NCI-H82 (cell line): Measurements from ENCODE around the gene SNCB.

Source experiments
- DNase-seq: peaks from one replicate; lab custom pipeline; 2025; lab: John Stamatoyannopoulos, UW

The SNCB gene

DNA sequence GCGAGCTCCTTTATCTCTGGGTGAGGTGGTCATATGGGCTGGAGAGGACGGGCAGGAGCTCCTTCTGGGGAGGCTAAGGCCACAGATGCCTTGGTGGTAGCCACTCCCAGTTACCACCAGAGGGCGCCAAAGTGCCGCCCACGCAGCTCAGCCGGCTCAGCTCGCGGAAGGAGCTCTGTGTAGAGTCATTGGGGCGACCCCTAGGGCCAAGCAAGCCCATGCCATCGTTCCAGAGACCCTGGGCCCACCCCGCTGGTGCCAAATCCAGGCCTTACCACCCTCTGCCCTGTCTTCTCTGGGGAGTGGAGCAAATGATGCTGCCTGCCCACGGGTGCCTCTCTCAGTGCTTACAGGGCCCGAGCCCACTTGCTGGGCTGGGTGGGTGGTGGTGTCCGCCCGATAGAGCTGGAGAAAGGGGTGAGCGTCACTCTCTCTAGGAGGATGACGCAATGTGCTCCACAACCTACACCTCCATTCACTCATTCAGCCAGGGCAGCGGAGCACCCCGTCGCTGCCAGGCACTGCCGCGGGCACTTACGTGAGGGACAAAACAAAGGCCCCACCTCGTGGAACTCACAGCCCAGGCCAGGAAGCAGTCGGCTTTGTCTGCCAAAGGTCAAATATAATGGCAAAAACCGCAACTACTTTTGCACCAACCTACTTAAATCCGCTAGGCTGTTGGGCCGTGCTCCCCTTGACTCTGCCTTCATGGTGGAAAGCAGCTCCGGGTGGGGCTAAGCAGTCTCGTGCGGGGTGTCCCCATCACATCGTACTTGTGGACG is 30.7 kb upstream of the SNCB start:
- DNase-seq: peak; percentile 87

DNA sequence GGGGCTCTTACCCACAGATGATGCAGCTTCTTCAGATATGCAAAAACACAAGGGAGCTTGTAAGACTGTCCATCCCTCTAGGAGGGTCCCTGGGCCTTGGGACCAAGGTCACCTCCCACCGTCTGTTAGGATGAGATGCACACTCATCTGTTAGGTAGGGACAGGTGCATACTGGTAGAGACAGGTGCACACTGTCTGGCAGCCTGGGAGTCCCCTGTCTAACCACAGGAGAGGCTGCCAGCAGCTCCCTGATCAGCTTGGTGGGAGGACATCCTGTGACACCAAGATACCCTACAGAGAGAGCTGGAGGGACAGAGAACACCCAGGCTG is 30.2 kb upstream of the SNCB start:
- DNase-seq: no peak

DNA sequence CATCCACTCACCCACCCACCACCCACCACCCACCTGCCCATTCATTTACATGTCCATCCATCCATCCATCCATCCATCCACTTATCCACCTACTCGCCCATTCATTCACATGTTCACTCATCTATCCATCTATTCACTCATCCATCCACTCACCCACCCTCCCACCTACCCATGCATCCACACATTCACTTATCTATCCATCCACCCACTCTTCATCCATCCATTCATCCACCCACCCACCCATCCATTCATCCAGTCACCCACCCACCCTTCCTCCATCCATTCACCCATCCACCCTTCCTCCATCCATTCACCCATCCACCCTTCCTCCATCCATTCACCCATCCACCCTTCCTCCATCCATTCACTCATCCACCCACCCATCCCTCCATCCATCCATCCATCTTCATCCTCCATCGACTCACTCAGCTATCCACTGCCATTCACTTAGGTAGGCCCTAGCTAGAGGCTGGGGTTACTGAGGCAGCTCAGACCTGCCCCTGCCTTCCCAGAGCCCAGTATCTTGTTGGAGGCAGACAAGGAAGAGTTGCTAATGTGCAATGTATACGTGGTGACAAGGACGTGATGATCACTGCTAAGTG is 29.6 kb upstream of the SNCB start:
- no peak for DNase-seq

DNA sequence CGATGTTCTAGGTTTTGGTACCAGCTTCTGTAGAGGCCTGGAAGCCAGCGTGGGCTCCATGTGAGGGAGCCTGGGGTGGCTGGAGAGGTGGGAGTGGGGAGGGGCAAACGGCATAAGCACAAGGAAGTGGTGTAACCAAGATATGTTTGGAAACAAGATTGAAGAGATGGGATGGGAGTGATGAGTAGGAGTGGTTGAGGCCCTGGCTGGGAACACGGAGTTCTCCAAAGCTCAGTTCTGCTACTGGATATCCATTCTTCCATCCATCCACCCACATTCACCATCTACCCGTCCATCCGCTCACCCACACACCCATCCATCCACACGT is 29.1 kb upstream of the SNCB start:
- no peak for DNase-seq

DNA sequence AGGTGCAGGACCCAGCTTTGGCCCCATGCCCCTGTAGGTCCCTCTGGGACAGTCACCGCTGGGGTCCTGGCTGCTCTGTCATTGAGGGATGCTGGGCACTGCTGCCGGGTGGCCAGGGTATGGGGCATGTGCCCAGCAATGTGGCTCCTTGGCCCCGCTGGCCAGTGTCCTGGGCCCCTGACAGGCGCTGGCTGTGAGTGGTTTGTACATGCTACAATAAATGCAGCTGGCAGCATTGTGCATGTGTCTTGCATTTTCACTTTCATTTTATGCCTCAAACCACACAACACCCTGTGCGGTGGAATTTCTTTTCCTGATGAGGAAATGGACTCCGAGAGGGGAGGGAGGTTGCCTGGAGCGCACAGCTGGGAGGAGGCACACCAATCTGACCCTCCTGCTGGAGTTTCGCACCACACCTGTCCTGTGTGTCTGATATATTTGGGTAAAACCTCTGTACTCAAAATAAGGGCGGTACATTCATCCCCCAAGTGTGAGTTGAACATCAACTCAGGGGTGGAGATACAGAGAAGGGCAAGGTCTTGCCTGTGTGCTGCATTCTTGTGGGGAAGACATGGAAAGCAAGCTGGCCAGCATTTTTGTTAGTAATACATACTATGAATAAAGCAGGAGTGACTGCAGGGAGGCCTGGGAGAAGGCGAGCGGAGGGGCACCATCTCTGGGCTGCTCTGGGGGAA is 28.6 kb upstream of the SNCB start:
- no peak for DNase-seq

DNA sequence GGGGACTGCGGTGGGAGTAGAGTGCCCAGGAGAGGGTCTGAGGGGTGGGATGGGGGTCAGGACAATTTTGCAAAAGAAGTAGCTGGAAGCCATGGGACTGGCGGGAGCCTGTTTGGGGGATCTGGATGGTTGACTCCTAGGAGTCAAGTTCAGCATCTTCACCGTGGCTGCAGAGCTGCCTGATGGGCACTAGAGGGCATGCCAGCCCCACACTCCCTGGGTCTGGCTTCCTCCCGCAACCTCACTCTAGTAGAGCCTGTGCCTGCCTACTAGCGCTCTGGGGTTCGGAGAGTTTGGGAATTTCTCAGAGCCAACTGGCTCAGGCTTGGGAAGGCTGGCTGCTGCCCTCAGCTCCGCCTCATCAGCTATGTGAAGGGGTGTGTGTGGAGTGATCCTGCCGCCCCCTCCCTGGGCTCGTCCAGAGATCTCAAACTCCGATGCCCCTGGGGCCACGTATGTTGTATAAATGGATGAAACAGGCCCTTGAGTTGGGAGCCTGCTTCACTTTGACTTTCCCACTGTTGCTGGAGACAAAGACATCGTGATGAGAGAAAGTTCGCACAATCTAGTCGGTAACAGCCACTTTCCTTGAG is 27.8 kb upstream of the SNCB start:
- DNase-seq: peak; percentile 82

DNA sequence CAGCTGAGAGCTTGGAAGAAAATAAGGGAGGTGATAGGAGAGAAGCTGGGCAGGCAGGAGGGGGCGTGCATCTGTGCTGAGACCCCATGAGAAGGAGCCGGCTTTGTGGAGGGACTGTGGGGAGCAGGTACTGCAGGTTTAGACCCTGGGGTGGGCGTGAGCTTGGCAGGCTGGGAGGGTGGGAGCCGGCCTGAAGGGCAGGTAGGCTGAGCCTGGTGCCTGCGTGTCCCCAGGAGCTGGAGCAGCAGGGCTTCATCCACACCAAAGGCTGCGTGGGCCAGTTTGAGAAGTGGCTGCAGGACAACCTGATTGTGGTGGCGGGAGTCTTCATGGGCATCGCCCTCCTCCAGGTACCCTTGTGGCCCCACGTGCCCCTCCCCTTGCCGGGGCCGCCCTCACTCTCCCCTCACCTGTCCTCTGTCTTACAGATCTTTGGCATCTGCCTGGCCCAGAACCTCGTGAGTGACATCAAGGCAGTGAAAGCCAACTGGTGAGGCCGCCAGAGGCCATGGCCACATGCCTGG is 26.2 kb upstream of the SNCB start:
- no peak for DNase-seq

DNA sequence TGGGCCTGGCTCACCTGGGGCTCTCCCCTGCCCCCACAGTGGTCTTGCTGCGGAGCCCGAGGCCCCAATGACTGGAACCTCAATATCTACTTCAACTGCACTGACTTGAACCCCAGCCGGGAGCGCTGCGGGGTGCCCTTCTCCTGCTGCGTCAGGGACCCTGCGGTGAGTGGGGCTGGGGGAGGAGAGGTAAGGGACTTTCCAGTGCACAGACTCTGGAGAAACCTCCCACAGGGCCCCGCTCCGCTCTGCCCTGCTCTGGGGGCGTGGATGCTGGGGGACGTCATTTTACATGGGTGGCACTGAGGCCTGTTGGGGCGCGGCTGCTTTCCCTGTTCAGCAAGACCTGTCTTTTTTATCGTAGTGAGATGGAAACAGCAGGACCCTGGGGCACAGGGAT is 24.5 kb upstream of the SNCB start:
- DNase-seq: no peak

DNA sequence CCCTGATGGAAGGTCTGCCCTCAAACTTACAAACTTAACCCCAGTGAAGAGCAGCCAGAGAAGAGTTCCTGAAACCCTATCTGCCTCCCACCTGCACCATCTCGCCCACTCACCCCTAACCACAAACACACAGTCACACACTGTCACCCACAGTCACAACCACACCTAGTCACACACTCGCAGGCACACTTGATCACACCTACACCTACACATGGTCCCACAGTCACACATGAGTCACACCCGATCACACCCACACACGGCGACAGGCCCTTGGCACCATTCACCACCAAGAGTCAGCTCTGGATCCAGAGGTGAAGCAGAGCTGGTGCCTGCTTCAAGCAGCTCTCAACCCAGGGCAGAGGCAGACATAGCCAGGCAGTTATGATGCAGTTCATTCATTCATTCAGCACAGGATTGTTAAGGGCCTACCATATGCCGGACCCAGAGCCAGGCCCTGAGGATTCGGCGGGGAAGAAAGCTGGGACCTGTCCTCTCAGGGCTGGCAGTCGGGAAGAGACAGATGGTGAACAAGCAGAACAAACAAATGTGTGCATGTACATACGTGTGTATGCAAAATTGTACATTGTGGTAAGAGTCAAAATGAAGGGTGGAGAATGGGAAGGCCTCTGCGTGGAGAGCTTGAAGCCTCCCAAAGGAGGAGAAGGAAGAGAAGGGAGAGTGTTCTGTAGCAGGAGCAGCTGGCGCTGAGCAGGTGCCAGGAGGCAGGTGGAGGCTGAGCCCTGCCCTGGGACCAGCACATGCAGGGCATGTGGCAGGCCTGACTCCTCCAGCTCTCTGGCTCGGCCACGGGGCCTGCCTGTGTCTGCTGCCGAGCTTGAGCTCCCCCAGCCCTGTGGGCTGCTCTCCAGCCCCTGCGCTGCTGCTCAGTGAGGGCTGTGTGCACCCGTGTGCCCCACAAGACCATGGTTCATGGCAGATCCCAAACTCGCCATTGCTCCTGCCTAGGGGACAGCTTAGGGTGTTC is 23.4 kb upstream of the SNCB start:
- DNase-seq: no peak

DNA sequence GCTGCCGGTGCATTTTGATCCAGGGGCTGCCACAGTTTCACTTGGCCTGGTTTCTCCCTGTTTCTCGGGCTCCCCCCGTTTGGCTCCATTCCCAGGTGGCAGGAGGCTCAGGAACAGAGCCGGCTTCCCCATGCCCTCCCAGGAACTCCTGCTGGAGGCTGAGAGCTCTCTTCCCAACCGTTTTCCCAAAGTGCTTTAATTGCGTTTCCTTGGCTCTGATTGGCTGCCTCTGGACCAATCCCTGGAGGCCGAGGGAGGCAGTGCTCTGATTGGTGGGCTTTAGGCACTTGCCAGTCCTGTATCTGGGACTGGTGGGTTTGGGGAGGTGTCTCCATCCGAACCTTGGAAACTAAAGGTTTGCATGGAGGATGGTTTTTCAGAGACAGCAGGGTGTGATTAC is 21.8 kb upstream of the SNCB start:
- DNase-seq: peak; percentile 66

DNA sequence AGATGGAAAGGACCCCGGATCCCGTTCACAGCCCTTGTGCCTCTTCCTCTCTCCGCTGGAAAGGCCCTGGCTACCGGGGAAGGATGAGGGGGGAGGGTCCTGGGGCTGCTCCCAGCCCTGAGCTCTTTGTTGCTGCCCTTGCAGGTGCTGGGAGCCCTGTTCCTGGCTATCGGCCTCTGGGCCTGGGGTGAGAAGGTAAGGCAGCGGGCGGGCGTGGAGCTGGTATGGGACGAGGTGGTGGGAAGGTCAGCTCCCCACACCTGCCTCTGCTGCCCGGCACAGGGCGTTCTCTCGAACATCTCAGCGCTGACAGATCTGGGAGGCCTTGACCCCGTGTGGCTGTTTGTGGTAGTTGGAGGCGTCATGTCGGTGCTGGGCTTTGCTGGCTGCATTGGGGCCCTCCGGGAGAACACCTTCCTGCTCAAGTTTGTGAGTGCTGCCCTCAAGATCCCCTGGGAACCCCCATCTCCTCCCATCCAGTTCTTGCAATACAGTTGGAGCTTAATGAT is 21.2 kb upstream of the SNCB start:
- no peak for DNase-seq

DNA sequence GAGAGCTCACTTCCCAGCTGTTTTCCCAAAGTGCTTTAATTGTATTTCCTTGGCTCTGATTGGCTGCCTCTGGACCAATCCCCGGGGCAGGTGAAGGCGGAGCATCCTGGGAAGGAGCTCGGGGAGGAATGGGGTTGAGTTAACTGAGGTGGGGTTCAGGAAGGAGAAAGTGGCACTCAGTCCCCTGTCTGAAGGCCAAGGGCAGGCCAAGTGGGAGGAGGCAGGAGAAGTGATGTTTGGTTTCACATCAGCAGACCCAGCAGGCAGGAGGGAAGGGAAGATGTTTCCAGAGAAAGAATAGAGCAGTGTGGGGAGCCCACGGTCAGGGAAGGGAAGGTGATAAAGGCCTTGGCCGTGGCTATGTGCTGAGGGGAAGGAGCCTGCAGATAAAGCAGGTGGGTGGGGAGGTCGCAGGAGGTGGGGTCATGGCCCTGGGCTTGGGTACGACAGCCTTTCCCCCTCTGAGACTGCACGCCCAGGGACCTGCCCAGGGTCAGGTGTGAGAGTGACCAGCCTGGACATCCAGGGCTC is 20.1 kb upstream of the SNCB start:
- peak; percentile 37 for DNase-seq

DNA sequence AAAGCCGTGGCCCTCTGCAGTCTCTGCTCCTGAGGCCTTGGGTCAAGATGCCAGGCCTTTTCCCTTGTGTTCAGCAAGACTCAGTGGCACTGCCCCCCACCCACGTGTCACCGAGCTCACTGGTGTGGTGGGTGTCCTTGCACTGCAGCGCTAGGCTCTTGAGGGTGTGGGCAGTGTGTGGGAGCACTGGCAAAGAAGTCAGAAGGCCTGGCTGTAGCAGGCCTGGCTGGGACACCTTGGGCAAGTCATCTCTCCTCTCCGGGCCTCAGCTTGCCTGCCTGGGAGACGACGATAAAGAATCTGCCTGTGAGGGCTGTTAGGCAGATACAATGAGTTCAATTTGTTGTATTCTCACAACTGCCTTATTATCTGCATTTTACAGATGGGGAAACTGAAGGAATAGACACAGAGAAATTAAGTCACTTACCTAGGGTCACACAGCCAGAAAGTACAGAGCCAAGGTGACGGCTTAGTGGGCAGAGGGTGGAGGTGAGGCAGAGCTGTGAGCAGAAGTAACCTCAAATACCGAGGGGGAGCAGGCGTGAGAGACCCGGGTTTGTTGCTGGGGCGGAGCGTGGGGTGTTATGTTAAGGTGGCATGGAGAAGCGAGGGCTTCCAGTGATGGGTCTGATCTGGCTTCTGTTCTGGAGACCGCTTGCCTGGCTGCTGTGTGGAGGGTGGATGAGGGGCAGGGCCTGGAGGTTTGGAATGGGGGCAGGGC is 18.3 kb upstream of the SNCB start:
- DNase-seq: no peak

DNA sequence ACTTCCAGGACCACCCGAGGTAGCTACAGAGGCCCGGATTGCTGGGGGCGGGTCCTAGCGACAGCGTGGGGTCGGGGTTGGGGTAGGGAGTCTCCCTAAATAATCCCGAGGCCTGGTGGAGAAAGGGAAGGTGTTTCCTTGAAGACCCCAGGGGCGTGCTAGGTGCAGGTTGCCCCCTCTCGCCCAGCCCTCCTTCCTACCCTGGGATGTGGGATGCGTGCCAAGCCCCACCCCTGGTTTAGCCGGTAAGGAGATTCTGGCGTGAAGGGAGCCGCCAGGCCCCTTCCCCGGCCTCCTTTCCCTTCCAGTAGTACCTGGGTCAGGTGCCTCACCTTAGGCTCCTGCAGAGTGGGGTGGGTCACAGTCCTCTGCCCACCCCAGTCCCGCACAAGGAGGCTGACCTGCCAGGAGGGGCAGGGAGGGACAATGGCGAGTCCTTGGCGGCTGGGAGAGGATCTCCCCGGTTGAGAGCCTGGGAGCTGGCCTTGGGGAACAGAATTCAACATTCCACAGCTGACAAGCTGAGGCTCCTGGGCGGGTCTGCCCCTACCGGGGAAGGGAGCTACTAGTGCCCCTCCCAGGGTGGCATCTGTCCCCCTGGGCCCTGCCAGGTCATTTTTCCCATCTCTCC is 17.6 kb upstream of the SNCB start:
- peak; percentile 75 for DNase-seq

DNA sequence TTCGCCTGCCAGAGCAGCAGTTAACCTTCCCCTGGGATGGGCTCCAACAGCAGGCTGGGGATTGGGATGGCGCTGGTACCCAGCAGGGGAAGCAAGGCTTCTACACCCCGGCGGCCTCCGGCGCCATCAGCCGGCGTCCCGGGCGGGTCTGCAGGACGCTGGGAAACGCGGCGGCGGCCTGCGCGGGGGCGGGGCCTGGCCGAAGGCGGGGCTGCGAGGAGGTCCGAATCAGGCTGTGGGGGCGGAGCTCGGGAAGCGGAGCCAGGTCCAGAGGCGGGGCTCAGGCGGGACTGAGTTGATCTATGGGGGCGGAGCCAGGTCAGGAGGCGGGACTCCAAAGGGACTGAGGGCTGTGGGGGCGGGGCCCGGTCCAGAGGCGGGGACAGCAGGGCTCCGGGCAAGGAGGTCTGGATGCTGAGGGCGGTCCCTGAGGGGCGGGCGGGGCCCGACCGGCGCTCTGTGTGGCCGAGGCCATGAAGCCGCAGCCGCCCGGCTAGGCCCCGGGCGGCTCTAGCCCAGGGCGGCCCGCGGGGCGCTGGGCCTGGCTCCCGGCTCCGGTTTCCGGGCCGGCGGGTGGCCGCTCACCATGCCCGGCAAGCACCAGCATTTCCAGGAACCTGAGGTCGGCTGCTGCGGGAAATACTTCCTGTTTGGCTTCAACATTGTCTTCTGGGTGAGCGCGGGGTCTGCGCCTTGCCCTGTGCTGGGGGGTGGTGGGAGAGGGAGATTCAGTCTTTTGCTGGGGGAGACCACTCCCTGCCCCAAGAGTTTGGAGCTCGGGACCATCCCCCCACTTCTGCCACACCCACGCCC is 16.9 kb upstream of the SNCB start, which contains the start of gene TSPAN17:
Gene TSPAN17 (plus strand): TSS at position 455 of the 813 bp plus-strand sequence. CDS start 132 bp downstream, at position 587.
- peak; percentile 99 for DNase-seq

DNA sequence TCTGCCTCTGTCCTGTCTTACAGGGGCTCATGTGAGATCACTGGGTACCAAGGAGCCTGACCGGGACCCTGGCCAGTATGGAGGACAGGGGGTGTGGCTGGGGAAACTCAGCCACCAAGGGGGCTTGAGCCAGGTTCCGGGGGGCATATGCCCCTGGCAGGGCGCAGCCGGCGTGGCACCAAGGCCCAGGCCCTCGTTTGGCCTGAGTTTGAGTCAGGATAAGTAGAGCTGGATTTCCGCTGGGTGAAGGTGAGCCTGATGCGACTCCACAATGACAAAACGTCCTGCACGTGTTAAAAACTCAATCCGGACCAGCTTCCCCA is 16.3 kb upstream of the SNCB start:
- DNase-seq: no peak

DNA sequence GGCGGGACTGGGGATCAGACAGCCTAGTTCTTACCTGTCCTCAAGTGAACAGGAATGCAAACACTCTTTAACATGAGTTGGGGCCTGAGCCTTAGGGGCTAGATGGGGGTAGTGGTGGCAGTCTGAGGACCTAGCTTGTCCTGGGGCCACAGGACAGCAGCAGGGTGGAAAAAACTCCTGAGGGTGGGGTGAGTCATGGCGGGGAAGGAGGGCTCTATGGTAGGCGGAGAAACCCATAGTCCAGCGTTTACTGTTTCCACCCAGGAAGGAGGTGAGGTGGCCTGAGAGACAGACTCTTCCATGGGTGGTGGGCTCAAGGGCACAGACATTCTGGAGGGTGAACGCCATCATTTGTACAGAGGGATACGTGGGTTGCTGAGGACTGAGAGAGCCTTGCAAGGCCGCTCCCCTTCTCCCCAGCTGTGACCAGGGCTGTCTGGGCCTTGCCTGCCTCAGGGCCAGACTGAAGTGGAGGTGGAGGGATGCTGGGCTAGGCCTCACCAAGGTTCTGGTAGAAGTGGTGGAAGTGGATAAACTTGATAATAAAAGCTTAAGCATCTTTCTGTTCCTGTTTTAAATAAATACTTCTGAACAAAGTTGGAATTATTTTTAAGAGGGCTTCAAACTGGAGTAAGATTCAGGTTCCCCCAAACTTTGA is 15.8 kb upstream of the SNCB start:
- DNase-seq: no peak

DNA sequence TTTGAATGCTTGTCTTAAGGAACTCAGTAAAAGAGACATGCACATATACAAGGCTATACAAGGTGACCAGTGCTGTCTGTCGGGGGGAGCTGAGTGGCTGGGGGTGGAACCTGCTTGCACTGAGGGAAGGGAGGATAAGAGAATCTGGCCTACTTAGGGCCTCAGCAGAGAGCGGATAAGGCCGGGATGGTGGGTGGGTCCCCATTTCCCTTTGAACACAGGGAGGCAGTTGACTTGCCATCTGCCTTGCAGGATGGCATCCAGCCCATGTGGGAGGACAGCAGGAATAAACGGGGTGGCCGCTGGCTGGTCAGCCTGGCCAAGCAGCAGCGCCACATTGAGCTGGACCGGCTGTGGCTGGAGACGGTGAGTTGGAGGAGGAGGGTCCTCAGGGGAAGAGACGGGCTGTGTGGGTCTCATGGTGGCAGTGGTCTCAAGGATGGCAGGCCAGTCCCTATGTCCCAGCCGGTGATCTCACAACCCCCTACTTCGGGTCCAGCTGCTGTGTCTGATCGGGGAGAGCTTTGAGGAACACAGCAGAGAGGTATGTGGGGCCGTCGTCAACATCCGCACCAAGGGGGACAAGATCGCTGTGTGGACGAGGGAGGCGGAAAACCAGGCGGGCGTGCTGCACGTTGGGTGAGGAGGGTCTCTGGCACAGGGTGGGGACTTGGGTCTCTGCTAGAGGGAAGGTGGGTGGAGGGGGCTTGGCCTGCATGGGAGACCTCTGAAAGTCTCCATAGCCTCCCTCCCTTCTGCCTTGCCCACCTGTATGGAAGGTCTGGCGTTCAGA is 14.7 kb upstream of the SNCB start:
- DNase-seq: peak; percentile 34
